Left colon (tissue), 2 donors: ENCODE data around the gene SLC9C1. TPM values are rescaled to one million over a fixed set of nuclear protein-coding genes. Genes with fewer than 3 reads are reported as not detected.
A peak's percentile ranks its signal among the peaks of the same experiment; 100 is the strongest.

Experiments used
- ATAC-seq: fragments of 200-7000 bp; cut with Tn5 transposase; one replicate; pipeline ENCODE4 v1.9.1; 2020; ENCODE audit warnings: mild to moderate bottlenecking, moderate library complexity
- DNase-seq, 2 donors: peaks; one replicate each; pipeline ENCODE4 v3.0.0-alpha.2; 2020
- intact Hi-C, 2 donors: fragments of 100-400 bp; cut with DNase I in 1 of 2; cut with micrococcal nuclease in 1 of 2; formaldehyde crosslinking; loops; one replicate each; pipeline versions ENCODE4 v1.11.2 to v1.14.0; 2022; cut with DNase I, micrococcal nuclease
- total RNA-seq, 2 donors: library from RNA; stranded (reverse); fragmentation: NEBNext Ultra II Directional; extraction: Animal tissue kit (Norgen Biotek cat#: 25700); gene quantifications; one replicate each; pipeline ENCODE4 v1.2.1, GENCODE V29; 2021
- donor health status: DM: no; HTN: no; CAD: no.
- donor health status: DM: yes; HTN: yes; CAD: no.

Gene SLC9C1
- total RNA-seq, 2 donors from 2014 or later: 0.43 to 0.45 TPM

DNA sequence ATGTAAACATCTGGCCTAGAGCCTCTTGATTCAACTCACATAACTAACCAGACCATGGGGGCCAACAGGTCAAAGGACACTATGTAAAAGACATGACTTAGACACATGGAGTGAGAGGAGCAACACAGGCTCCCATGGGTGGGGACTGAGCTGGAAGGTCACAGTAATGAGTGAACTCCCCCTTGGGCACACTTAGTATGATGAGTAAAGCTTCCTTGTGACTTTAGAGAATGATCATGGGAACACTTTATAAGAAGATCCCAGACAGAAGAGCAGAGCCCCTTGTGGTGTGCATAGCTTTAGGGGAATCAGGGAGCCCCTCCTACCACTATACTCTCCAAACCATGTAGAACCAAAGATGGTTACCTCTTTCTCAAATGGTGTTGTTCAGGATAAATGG is 171.1 kb downstream of the SLC9C1 start:
- ATAC-seq: no peak
- intact Hi-C loops: no loop called here
- DNase-seq: no peak

DNA sequence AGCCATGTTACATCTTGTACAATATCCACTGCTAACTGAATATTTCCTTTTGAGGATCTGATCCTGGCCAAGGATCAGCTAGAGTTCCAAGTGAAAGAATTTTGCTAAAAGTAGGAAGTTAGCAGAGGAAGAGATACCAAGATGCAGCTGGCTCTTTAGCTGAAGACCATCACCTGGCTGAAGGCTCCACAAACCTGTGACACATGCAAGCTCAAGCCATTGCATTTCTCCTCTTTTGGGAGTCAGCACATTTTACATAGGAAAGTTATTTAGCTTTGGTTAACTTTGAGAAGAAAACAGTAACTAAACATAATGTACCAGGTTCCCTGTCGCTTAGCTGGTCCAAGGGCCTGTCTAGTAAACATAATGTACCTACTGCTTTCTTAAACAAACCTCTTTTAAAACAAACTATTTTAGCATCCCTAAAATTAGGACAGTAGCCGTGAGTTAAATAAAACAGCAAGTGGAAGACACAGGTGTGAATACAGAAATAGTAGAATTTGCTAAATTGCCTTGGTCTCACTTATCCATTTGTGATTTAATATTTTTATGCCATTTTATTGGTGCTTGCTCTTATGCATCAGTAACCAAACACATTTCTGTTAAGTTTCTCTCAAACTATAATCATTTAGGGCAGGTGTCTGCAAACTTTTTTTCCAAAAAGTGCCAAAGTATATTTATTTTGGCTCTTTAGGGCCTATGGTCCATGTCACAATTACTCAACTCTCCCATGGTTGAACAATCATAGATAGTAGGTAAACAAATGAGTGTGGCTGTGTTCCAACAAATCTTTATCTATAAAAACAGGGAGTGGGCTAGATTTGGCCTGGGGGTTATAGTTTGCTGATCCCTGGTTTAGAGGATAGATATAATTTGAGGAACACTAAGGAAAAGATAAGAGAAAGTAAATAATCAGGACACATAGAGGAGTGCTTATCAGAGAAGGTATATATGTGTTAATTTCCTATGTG is 172.2 kb downstream of the SLC9C1 start:
- intact Hi-C loops: no loop called here
- ATAC-seq: no peak
- no peak for DNase-seq

DNA sequence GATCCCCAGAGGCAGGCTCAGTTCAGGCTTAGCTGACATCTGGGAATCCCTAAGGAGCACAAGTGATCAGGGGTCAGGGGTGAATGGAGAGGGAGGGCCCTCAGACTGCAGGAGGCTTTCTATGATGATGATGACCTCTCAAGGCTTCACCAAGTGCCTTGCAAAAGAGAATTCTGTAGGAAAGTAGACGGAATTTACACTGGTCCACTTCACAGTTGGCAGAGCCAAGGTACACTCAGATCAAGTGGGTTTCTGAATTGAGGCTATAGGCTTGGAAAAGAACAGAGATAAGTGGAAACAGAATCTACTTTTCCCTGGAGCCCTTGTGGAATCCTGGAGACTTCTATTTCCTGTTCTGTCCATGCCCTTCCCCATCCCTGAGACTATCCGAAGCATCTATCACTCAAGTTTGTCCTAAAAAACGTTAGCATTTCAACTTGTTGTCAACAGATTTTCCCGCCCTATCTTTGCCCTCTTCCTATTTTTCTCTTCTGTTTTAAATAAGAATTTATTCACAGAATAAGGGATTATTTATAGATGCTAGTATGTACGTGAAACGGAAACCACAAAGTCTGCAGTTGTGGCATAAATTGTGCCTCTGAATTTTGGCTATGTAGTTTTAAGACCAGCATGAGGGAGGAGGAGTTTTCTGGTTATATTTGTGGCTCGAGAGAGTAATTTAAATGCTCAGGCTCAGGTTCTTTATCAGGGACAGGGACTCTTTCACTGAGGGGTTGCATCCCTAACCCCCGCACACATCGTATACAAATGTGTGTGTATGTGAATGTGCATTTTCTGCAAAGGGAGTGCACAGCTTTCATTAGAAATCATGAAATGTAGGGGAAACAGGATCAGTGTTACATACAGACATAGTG is 173.8 kb downstream of the SLC9C1 start:
- no peak for ATAC-seq
- intact Hi-C loops: no loop called here

DNA sequence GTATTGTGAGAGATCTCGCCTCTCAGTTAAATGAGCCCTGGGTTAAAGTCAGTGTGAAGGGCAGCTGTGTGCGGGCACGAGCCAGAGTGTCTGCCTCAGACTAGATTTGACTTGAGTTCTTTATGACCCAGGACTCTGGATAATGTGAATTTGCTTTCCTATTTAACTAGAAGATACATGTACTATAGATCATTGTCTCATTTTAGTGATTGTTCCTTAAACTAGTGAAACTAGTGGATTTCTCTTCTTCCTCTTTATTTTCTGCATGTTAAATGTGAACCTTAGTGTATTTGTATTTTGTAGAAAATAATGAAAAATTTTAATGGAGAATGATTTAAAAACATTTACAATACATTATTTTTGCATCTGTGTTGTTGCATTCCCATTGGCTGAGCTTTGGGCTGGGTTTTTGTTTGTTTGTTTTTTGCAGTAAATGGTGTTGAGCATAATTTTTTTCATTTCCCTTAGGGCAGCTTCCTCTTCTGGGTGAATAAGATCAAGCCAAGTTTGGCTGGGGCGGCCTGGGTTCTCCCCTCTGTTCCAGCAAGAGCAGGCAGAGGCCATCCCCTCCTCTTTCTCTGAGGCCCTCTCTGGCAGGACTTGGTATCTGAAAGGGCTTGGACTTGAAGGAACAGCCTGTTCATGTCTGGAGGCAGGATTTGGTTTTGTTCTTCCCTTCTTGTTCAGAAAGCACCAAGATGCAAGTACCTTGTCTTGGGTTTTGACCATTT is 176.0 kb downstream of the SLC9C1 start:
- intact Hi-C loops: no loop called here
- ATAC-seq: no peak
- DNase-seq: peak; percentile 29 to 38

More for the DNA sequence above, 173.8 kb downstream of the SLC9C1 start:
- DNase-seq: no peak

DNA sequence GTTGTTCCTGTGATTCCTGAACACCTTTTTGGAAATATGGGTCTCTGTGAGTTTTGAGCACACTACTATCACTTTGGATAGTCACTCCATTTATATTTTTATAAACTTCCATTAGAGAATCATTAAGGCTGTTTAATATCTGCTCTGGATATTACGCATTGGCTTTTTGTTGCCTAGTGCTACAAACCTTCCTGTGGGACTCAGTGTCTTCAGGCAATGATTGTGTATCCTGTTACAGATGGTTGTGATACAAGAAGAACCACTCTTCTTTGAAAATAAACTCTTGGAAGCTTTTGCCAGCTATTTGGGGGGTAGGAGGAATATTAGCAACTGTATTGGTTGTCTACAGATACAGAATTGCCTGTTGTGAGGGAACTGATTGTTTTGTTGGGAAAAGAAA is 176.6 kb downstream of the SLC9C1 start:
- no peak for DNase-seq
- intact Hi-C loops: no loop called here
- no peak for ATAC-seq

DNA sequence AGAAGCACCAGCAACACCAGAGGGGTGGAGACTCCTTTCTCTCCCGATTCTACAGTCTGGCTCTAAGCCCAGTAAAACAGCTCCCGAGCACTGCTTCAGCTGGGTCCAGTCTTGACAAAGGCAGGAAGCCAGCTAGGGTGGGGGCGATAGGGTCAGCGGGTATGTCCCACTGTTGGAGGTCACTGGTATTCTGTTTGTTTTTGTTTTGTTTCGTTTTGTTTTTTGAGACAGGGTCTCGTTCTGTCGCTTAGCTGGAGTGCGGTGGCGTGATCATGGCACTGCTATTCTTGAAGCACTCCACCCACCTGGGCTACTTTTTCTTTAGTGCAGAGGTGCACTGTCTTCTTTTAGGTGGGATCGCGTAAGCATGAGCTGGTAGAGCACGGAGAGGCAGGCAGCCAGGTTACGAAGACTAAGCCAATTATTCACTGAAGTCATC is 177.2 kb downstream of the SLC9C1 start:
- intact Hi-C loops: no loop called here
- ATAC-seq (no peak), DNase-seq (no peak)

DNA sequence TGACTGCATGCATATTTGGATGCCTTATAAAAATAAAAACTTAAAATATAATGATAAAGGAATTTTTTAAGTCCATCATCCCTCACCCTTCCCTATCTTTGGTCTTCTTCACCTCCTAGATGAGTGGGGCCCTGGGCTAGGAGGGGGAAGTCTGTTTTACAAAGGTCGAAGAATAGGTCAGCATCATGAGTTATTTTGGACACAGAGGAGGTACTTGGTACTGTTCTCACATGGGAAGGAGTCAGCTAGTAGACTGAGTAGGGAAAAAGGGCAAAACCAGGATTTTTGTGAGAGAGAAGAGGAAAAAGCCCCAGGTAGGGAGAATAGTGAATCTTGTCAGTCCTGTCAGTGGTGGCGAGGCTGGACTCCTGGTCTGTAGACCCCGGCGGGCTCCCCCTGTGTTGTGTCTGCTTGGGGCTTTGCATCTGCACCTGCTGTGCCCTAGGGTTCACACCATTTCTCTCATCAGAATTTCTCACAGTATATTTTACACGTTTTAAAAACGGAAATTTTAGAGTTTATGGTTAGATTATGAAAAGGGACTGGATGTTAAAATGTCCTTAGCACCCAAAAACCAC is 178.1 kb downstream of the SLC9C1 start:
- DNase-seq (no peak), ATAC-seq (no peak)
- intact Hi-C loops: no loop called here

DNA sequence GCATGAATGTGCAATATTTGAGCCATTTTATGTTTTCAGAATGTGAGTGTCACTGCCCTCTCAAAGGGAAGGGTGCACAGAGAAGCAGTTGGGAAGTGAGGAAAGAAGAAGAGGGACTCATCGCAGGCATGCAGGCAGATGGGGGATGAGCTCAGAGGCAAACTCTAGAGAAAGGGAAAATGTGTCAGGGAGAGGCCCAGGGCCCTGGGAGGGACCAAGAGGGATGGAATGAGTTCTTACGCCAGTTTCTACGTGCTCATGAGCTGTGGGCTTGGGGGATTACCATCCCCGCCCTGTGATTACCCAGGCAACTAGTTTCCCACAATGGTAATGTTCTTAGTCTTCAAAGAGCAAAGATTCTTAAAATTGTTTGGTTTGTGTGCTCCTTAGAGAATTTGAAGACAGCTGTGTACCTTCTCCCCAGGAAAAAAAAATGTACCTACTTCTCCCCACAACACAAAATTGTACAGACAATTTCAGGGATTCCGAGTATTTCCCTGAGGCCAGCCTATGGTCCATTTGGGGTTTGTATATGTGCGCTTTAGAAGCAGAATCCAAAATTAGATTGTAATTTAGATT is 178.8 kb downstream of the SLC9C1 start:
- DNase-seq: no peak
- no peak for ATAC-seq
- intact Hi-C loops: no loop called here

DNA sequence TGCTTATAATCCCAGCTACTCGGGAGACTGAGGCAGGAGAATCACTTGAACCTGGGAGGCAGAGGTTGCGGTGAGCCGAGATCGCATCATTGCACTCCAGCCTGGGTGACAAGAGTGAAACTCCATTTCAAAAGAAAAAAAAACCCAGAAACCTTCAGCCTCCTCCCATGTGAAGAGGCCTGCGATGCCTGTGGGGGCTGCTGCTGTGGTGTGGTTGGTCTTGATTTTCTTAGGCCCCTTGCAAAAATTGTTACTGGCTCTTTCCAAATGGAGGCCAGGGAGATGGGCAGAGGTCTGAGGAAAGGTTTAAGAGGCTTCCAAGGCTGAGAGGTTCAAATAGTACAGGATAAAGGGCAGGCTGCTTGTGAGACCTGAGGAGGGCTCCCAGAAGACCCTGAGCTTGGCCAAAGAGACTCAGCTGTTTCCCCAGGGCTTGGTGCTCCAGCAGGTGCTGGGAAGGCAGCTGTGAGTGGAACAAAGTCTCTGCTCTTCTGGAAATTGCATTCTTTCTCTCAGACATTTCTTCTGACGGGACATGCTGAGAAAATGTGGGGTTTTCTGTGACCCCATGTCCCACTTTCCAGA is 179.3 kb downstream of the SLC9C1 start:
- intact Hi-C loops: no loop called here
- DNase-seq (no peak), ATAC-seq (no peak)

DNA sequence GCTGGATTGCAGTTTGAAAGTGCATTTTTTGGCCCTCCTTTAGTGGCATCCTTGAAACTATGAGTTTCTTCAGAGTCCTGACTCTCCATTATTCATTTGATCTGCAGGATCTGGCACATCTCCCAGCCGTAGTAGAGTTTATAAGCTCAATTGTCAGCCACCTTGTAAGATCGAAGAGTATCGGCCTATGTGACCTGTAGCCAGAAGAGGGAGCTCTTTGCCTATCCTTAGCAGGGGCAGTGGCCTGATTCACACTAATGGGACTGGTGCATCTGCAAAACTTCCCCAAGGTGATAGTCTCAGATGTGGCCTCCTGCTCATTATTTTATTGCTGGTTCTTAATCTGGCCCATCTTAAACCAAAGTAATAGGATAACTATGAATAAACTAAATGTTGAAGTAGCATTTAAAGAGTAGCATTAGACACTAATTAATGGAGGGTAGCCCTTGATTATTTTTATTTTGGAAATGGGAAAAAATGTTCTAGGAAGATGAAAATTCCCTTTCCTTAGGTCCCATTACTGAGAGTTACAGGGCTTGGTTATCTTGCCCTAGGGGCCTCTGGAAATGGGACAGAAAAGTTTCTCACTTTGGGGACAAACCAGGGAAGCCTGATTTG is 182.1 kb downstream of the SLC9C1 start:
- intact Hi-C loops: no loop called here
- ATAC-seq (peak; percentile 93), DNase-seq (peak in 1 of 2 donors; percentile 54)

DNA sequence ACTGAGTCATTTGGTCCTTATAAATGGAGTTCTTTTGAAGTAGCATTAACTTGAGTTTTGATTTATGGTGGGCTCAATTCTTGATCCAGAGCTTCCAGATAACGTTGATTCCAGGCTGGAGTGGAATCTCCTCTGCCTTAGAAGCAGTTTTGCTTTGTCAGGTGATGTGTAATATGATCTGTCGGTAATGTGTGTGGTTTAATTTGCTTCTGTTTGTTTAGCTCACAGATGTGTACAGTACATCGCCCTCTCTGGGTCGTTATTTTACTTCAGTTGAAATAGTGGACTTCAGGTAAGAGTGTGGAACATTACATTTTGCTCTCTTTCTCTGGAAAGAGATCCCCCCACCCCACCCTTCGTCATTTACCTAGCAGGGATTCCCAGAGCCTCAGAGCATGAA is 184.7 kb downstream of the SLC9C1 start:
- DNase-seq (no peak), ATAC-seq (peak; percentile 66)
- intact Hi-C loops: no loop called here

DNA sequence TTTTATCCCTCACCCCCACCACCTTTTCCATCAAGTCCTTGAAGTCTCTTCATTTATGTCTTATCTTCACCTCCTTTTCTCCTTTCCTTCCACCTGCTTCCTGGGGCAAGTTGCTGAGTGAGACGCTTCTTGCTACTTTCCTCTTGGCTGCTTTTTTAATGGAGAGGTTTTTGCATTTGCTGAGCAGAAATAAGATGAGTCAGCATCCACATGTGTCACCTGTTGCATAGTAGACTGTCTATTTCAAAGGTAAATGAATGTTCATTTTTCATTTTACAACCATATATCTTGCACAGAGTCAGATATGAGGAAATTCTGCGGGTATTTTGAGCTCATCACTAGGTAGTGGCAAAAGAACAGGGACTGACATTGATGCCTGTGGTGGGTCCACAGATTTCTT is 189.2 kb downstream of the SLC9C1 start:
- DNase-seq (no peak), ATAC-seq (no peak)
- intact Hi-C loops: no loop called here

DNA sequence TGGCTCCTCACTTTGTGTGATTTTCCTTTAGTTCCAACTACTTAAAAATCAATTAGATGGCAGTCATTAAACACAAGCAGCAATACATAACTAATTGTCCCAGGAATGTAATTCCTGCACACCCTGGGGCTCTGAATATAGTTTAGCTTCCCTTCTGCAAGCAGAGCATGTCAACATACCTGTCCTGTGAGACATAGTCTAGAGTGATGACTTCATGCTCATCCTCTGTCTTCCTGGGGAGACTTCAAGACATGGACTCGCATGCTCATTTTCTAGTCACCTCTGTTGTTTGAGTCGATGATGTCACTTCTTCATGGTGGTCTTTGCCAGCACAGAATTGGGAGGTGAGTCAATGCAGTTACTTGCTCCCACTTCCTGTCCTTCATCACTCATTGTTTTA is 192.1 kb downstream of the SLC9C1 start:
- DNase-seq (no peak), ATAC-seq (no peak)
- intact Hi-C loops: no loop called here

DNA sequence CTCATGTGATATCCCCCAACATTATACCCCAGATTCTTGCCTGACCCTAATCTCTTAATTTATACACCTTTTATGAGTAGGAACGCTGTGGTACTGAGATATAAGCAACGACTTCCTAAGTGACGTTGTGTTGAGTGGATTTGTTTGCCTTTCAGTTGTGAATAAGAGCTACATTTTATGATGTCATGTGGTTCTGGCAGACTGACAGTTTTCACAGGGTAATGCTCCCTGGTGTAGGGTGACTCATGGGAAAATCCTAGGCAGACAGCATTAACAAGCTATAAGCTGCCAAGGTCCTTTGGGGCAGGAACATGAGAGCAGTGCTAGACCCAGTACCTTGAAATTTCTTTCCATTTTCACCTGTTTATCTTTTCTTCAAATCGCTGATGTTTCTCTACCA is 196.6 kb downstream of the SLC9C1 start:
- ATAC-seq (peak; percentile 91), DNase-seq (peak; percentile 43 to 80)
- intact Hi-C loops: no loop called here

DNA sequence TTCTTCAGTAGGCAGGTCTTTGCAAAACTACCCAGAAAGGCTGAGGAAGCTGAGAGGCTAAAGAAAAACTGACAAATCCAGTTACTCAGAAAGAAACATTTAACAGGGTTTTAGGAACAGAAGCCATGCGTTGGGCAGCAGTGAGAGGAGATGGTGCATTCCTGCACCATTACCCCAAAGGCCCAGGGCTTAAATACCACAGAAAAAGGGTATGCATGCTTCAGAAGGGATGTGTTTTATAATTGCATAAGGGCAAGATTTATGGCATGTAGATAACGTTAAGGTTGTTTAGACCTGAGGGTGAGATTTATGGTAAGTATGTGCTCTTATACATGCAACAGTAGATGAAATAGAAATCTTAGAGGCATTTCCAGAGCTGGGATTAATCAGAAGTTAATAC is 197.8 kb downstream of the SLC9C1 start:
- DNase-seq (no peak), ATAC-seq (peak; percentile 46)
- intact Hi-C loops: no loop called here

DNA sequence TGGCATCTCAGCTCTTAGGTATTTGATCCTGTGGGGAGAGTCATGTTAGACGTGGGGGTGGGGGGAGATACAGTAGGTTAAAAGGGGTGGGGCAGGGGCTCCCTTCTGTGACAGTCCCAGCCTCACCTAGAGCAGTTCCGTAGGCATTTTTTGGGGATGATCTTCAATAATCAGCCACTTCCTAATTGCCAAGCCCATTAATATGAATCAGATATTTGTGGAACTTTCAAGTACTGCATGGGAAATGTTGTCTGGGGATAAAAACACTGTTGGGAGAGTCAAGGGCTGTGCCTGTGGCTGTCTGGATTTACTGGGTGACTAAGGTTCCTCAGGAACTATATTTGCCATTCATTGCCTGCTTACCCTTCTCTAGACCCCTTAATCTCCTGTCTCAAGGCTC is 198.3 kb downstream of the SLC9C1 start:
- DNase-seq (no peak), ATAC-seq (no peak)
- intact Hi-C loops: no loop called here

DNA sequence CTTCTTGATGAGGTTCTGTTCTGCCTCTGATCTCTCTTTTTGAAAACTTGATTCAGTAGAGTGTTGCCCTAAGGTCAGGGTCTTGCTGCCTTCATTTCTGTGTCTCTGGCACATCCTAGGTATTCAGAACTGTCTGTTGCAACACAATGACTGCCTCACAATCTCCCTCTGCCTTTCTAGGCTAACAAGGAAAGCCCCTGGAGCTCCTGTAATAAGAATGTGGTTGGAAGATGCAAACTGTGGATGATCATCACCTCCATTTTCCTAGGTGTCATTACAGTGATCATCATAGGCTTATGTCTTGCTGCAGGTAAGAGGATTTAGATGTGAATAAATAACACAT is 200.9 kb downstream of the SLC9C1 start:
- DNase-seq (no peak), ATAC-seq (no peak)
- intact Hi-C loops: no loop called here
